CD1c-positive myeloid dendritic cell (primary cell): ENCODE data around the gene RAD50.

ENCODE experiments used
- DNase-seq: peaks from one replicate; pipeline ENCODE4 v3.0.0-alpha.2; 2016; ENCODE audit errors: extremely low spot score

RAD50 gene

GRCh38 chr5:132661231-132662003 lies 104.6 kb downstream of the RAD50 start:
- DNase-seq, result peak; percentile 42

GRCh38 chr5:132662004-132662401 lies 105.2 kb downstream of the RAD50 start:
- no peak for DNase-seq

- DNase-seq, result no peak
Observed at GRCh38 chr5:132662925-132663770, 106.4 kb downstream of the RAD50 start.

- no peak for DNase-seq
Observed at GRCh38 chr5:132663771-132664695, 107.3 kb downstream of the RAD50 start.

- no peak for DNase-seq
Observed at GRCh38 chr5:132664696-132665209, 108.0 kb downstream of the RAD50 start.

GRCh38 chr5:132665574-132666080 lies 108.8 kb downstream of the RAD50 start:
- no peak for DNase-seq

- no peak for DNase-seq
Observed at GRCh38 chr5:132666310-132667123, 109.7 kb downstream of the RAD50 start.

GRCh38 chr5:132667309-132667708 lies 110.5 kb downstream of the RAD50 start:
- DNase-seq, result no peak

GRCh38 chr5:132667761-132668705 lies 111.3 kb downstream of the RAD50 start:
- DNase-seq, result no peak

- no peak for DNase-seq
Observed at GRCh38 chr5:132668706-132669454, 112.1 kb downstream of the RAD50 start.

GRCh38 chr5:132669455-132669820 lies 112.7 kb downstream of the RAD50 start:
- no peak for DNase-seq

- DNase-seq, result no peak
Observed at GRCh38 chr5:132669966-132670882, 113.4 kb downstream of the RAD50 start.

GRCh38 chr5:132671000-132671399 lies 114.2 kb downstream of the RAD50 start:
- DNase-seq, result no peak

GRCh38 chr5:132673488-132673887 lies 116.7 kb downstream of the RAD50 start:
- no peak for DNase-seq

GRCh38 chr5:132673939-132674630 lies 117.3 kb downstream of the RAD50 start, which contains the start of gene IL4:
IL4 (plus strand) TSS chr5:132673989; CDS start chr5:132674051, 62 bp downstream.
- DNase-seq, result no peak

GRCh38 chr5:132674671-132675506 lies 118.1 kb downstream of the RAD50 start:
- no peak for DNase-seq
